SK-N-SH treated with all-trans-retinoic acid at 6 μM for 48 hours (cell line): ENCODE data around the gene ZP1.

Source experiments
- ARNTL ChIP-seq: fragments of 450-650 bp; formaldehyde crosslinking; IDR thresholded peaks from 2 replicates; pipeline ENCODE4 v1.5.0; 2020; ENCODE audit warnings: low read depth, mild to moderate bottlenecking, moderate library complexity, borderline replicate concordance
- CREB5 ChIP-seq: fragments of 250-450 bp; sonication (Bioruptor Pico); IDR thresholded peaks from 2 replicates; pipeline ENCODE4 v1.5.1; 2020; ENCODE audit warnings: low read depth, mild to moderate bottlenecking, moderate library complexity
- ZNF8 ChIP-seq: fragments of 450-650 bp; formaldehyde crosslinking; IDR thresholded peaks from 2 replicates; pipeline ENCODE4 v1.5.0; 2020; ENCODE audit warnings: mild to moderate bottlenecking, moderate library complexity

GRCh38 chr11:60872124-60872960, 5.0 kb downstream of the ZP1 start:
- TF ChIP-seq ZNF8 (CRISPR knock-in tag) (no peak), CREB5 (CRISPR knock-in tag) (no peak), ARNTL (no peak)
